Subcutaneous adipose tissue (tissue), 4 donors: ENCODE data around the gene TTC23. TPM values are rescaled to one million over a fixed set of nuclear protein-coding genes. Genes with fewer than 3 reads are reported as not detected.

ENCODE experiments used
- CTCF ChIP-seq: fragments of 450-650 bp; IDR thresholded peaks from one replicate; pipeline ENCODE4 v1.5.1; 2016; ENCODE audit warnings: low read depth, mild to moderate bottlenecking, control low read depth, antibody characterized with exemption, moderate library complexity
- total RNA-seq, 4 donors: library from RNA; depleted of rRNA; stranded (reverse); fragments of >200 nt; gene quantifications; one replicate each; pipeline ENCODE4 v1.1.0, GENCODE V29; 2016

TTC23 gene
- total RNA-seq, 4 donors from 2014 or later, result 19.6 to 24.0 (median 23.2) TPM

GRCh38 chr15:99197856-99198255 is 51.5 kb downstream of the TTC23 start:
- TF ChIP-seq CTCF, result no peak

GRCh38 chr15:99187936-99188335 is 61.4 kb downstream of the TTC23 start:
- no peak for TF ChIP-seq CTCF

GRCh38 chr15:99185414-99186130 is 63.8 kb downstream of the TTC23 start:
- TF ChIP-seq CTCF, result no peak

GRCh38 chr15:99182791-99183190 is 66.6 kb downstream of the TTC23 start:
- no peak for TF ChIP-seq CTCF

GRCh38 chr15:99181545-99181971 is 67.8 kb downstream of the TTC23 start:
- TF ChIP-seq CTCF, result no peak

- TF ChIP-seq CTCF, result no peak
Measured at GRCh38 chr15:99180964-99181306, 68.4 kb downstream of the TTC23 start.

- no peak for TF ChIP-seq CTCF
Measured at GRCh38 chr15:99180086-99180963, 69.1 kb downstream of the TTC23 start.
